Measurements from ENCODE around the gene SHROOM1.

SHROOM1 gene

GRCh38 chr5:132812781-132813598 is 17.5 kb downstream of the SHROOM1 start, which contains the start of gene SOWAHA:
Gene SOWAHA (plus strand): TSS chr5:132813302. CDS start chr5:132813622, 320 bp downstream.
- TF ChIP-seq GATA3 (IDR thresholded peaks at IDR 0.05; ENCODE audit: low read depth, low read length) (no peak), GATA2 (IDR thresholded peaks at IDR 0.05; ENCODE audit: low read depth, low read length) (no peak)

GRCh38 chr5:132812123-132812765 is 18.2 kb downstream of the SHROOM1 start:
- TF ChIP-seq GATA3 (IDR thresholded peaks at IDR 0.05; ENCODE audit: low read depth, low read length) (no peak), GATA2 (IDR thresholded peaks at IDR 0.05; ENCODE audit: low read depth, low read length) (no peak)

GRCh38 chr5:132810605-132811004 is 19.8 kb downstream of the SHROOM1 start:
- TF ChIP-seq GATA2 (IDR thresholded peaks at IDR 0.05; ENCODE audit: low read depth, low read length) (no peak), GATA3 (IDR thresholded peaks at IDR 0.05; ENCODE audit: low read depth, low read length) (no peak)

- TF ChIP-seq GATA3 (IDR thresholded peaks at IDR 0.05; ENCODE audit: low read depth, low read length): no peak
- TF ChIP-seq GATA2 (IDR thresholded peaks at IDR 0.05; ENCODE audit: low read depth, low read length): no peak
Measured at GRCh38 chr5:132808866-132809265, 21.6 kb downstream of the SHROOM1 start.

- no peak for TF ChIP-seq GATA2 (IDR thresholded peaks at IDR 0.05; ENCODE audit: low read depth, low read length)
- TF ChIP-seq GATA3 (IDR thresholded peaks at IDR 0.05; ENCODE audit: low read depth, low read length): no peak
Measured at GRCh38 chr5:132808448-132808847, 22.0 kb downstream of the SHROOM1 start.

GRCh38 chr5:132807163-132807838 is 23.1 kb downstream of the SHROOM1 start:
- TF ChIP-seq GATA2 (IDR thresholded peaks at IDR 0.05; ENCODE audit: low read depth, low read length): no peak
- no peak for TF ChIP-seq GATA3 (IDR thresholded peaks at IDR 0.05; ENCODE audit: low read depth, low read length)

- TF ChIP-seq GATA2 (IDR thresholded peaks at IDR 0.05; ENCODE audit: low read depth, low read length) (no peak), GATA3 (IDR thresholded peaks at IDR 0.05; ENCODE audit: low read depth, low read length) (no peak)
Measured at GRCh38 chr5:132802044-132802684, 28.3 kb downstream of the SHROOM1 start.

- TF ChIP-seq GATA2 (IDR thresholded peaks at IDR 0.05; ENCODE audit: low read depth, low read length) (no peak), GATA3 (IDR thresholded peaks at IDR 0.05; ENCODE audit: low read depth, low read length) (no peak)
Measured at GRCh38 chr5:132800545-132800944, 29.9 kb downstream of the SHROOM1 start.

- TF ChIP-seq GATA2 (IDR thresholded peaks at IDR 0.05; ENCODE audit: low read depth, low read length) (no peak), GATA3 (IDR thresholded peaks at IDR 0.05; ENCODE audit: low read depth, low read length) (no peak)
Measured at GRCh38 chr5:132799392-132799791, 31.1 kb downstream of the SHROOM1 start.

- TF ChIP-seq GATA2 (IDR thresholded peaks at IDR 0.05; ENCODE audit: low read depth, low read length) (no peak), GATA3 (IDR thresholded peaks at IDR 0.05; ENCODE audit: low read depth, low read length) (no peak)
Measured at GRCh38 chr5:132797651-132798050, 32.8 kb downstream of the SHROOM1 start.

- TF ChIP-seq GATA3 (IDR thresholded peaks at IDR 0.05; ENCODE audit: low read depth, low read length): no peak
- TF ChIP-seq GATA2 (IDR thresholded peaks at IDR 0.05; ENCODE audit: low read depth, low read length): no peak
Measured at GRCh38 chr5:132791026-132791425, 39.4 kb downstream of the SHROOM1 start.

GRCh38 chr5:132790201-132790865 is 40.1 kb downstream of the SHROOM1 start:
- TF ChIP-seq GATA2 (IDR thresholded peaks at IDR 0.05; ENCODE audit: low read depth, low read length) (no peak), GATA3 (IDR thresholded peaks at IDR 0.05; ENCODE audit: low read depth, low read length) (no peak)
